DND-41 (cell line): Measurements from ENCODE around the gene TNFRSF14.

Experiments
- EZH2 ChIP-seq: IDR thresholded peaks from 3 replicates; pipeline ENCODE4 v1.6.1; 2012; ENCODE audit warnings: borderline replicate concordance, low read depth, mild to moderate bottlenecking, moderate library complexity, low read length, inconsistent platforms; ENCODE audit not compliant: severe bottlenecking
- TF ChIP-seq, protein P1 (sequence below): IDR thresholded peaks from 2 replicates; pipeline ENCODE4 v1.5.1; 2012; ENCODE audit warnings: borderline replicate concordance, low read length, moderate library complexity, mild to moderate bottlenecking; ENCODE audit not compliant: poor library complexity, severe bottlenecking; ENCODE audit errors: extremely low read depth

DNA sequence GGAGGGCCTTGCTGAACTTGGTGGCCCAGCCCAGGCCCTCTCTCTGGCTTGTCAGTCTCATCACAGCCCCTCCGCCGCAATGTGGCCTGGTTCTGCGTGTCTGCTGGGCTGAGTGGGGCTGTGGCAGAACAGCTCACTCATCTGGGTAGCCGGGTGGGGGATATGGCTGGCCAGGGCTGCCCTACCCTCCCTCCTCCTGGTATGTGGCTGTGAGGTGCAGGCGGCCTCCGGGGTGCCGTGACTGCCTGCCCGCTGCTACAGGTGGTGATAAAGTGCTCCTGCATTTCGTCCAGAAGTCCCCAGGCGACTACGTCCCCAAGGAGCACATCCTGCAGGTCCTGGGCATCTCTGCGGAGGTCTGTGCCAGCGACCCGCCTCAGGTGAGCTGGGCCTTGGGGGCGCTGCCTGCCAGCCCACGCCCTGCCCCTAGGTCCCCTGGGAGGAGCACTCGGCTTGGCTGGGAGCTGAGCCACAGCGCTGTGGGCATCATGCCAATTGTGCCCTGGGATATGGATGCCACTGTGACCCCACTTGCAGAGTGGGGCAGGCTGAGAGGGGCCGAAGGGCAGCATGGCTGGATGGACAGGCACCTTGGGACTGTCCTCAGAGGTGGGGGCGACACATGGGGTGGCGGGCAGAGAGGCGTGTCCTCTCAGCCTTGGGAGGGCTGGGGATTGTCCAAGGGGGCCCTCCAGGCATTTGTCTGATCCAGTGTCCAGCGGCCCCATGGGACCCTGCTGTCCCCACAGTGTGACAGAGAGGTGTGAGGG is 32.7 kb downstream of the TNFRSF14 start:
- TF ChIP-seq EZH2: no peak
- TF ChIP-seq, protein P1, sequence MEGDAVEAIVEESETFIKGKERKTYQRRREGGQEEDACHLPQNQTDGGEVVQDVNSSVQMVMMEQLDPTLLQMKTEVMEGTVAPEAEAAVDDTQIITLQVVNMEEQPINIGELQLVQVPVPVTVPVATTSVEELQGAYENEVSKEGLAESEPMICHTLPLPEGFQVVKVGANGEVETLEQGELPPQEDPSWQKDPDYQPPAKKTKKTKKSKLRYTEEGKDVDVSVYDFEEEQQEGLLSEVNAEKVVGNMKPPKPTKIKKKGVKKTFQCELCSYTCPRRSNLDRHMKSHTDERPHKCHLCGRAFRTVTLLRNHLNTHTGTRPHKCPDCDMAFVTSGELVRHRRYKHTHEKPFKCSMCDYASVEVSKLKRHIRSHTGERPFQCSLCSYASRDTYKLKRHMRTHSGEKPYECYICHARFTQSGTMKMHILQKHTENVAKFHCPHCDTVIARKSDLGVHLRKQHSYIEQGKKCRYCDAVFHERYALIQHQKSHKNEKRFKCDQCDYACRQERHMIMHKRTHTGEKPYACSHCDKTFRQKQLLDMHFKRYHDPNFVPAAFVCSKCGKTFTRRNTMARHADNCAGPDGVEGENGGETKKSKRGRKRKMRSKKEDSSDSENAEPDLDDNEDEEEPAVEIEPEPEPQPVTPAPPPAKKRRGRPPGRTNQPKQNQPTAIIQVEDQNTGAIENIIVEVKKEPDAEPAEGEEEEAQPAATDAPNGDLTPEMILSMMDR: no peak
